Heart left ventricle (tissue), 13 donors: ENCODE data around the gene KRT39.

Source experiments
- POLR2A ChIP-seq, 2 donors: fragments of 450-650 bp; IDR thresholded peaks; one replicate each; pipeline ENCODE4 v1.6.1; 2017; ENCODE audit warnings: antibody characterized with exemption in 2 of 2, mild to moderate bottlenecking in 2 of 2, moderate library complexity in 2 of 2
- TF ChIP-seq, protein P1 (sequence below), 12 donors: fragments of 200-600 bp; sonication (generic) in 4 of 12; IDR thresholded peaks; one replicate each; pipeline versions ENCODE4 v1.5.0 to v1.8.0; 2018 to 2022; ENCODE audit warnings: antibody characterized with exemption in 12 of 12, mild to moderate bottlenecking in 5 of 12
- donor health status: ischemic (EF 13 %, LVEDD 7.1; RV severe dilation, severe dysfunction).
- donor health status: DM: no; HTN: yes; CAD: no.
- donor health status: DM: no; HTN: no; CAD: no.
- donor health status: ischemic (EF 25% LVEDD 6.9; RV normal size, moderate dysfunction).
- donor health status: ischemic (EF 25% LVEDD 5.7; RV mildly dilated, moderate dysfunction).
- donor health status: ischemic (EF 35%, LVEDD 5.7; RV mildly dilated, moderate dysfunction).
- donor health status: nonischemic (EF 11% LVEDD 7.7; RV severe dilation, severe dysfunction).
- donor health status: DM: yes; HTN: yes; CAD: no.
- donor health status: PGD.
- donor health status: ischemic (EF 29% LVEDD 5.4; RV normal size, mild dysfunction).
- donor health status: nonischemic (EF 23%, LVEDD 6.1; RV moderate dilation, normal function).

DNA sequence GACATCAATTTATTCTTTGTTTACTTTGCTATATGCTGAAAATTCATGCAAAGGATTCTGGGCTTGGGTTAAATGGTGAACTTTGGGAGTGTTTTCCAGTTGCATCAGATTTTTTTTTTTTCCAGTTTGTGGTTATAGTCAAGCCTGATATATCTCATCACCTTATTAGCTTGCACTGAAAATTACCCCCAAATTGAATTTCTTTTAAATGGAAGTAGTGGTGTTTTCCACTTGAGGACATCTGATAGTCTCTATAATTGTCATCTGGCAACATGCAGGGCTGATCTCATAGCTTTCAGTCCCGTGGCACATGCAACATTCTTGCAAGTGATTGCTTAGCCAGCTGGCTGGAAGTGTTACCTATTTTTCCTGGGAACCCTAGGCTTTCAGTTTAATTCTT lies 46.9 kb upstream of the KRT39 start:
- TF ChIP-seq, protein P1, sequence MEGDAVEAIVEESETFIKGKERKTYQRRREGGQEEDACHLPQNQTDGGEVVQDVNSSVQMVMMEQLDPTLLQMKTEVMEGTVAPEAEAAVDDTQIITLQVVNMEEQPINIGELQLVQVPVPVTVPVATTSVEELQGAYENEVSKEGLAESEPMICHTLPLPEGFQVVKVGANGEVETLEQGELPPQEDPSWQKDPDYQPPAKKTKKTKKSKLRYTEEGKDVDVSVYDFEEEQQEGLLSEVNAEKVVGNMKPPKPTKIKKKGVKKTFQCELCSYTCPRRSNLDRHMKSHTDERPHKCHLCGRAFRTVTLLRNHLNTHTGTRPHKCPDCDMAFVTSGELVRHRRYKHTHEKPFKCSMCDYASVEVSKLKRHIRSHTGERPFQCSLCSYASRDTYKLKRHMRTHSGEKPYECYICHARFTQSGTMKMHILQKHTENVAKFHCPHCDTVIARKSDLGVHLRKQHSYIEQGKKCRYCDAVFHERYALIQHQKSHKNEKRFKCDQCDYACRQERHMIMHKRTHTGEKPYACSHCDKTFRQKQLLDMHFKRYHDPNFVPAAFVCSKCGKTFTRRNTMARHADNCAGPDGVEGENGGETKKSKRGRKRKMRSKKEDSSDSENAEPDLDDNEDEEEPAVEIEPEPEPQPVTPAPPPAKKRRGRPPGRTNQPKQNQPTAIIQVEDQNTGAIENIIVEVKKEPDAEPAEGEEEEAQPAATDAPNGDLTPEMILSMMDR (IDR thresholded peaks at IDR 0.05) = no peak
- no peak for TF ChIP-seq POLR2A (IDR thresholded peaks at IDR 0.05)
